K562 (cell line): ENCODE data around the gene ANKRD10. TPM values are rescaled to one million over a fixed set of nuclear protein-coding genes. Genes with fewer than 3 reads are reported as not detected.
A peak's percentile ranks its signal among the peaks of the same experiment; 100 is the strongest.

Experiments used
- ATAC-seq: fragments of 200-7000 bp; cut with Tn5 transposase; 3 replicates; pipeline ENCODE4 v1.9.1; 2020; ENCODE audit warnings: moderate library complexity
- BruUV-seq: library from RNA; stranded (reverse); fragments of 400-500 nt; replicated peaks from 2 replicates; lab custom pipeline; 2021; lab: Mats Ljungman, UMichigan
- CTCF ChIA-PET: fragments of 300-600 bp; formaldehyde crosslinking; extraction: SDS; loops from one replicate; lab custom pipeline; 2021; ENCODE audit warnings: low intra/inter-chr PET ratio; lab: Yijun Ruan, JAX
- POLR2A ChIA-PET: fragments of 300-600, 350-650 bp; sonication (Branson Sonifier 250); formaldehyde crosslinking; extraction: SDS; loops from one replicate; lab custom pipeline; 2021; ENCODE audit warnings: antibody characterized with exemption, inconsistent platforms; lab: Yijun Ruan, JAX
- DNase-seq, 4 experiments: peaks; one replicate each; pipeline versions ENCODE4 v3.0.0 to v3.0.0-alpha.2; 2011 to 2018; ENCODE audit warnings: low spot score in 3 of 4, mixed read lengths in 3 of 4; ENCODE audit errors: extremely low read depth in 1 of 4
- FAIRE-seq: peaks from 2 replicates; lab custom pipeline; 2011; peaks lifted over from hg19 to GRCh38; lab: Jason Lieb, UNC
- H2AFZ ChIP-seq: 2 replicates; pipeline ENCODE4 v1.6.0; 2011; ENCODE audit warnings: low read depth, low read length, control low read depth, inconsistent platforms
- H3K27ac ChIP-seq: fragments of 200-600 bp; 3 replicates; pipeline ENCODE4 v1.8.0; 2011; ENCODE audit warnings: low read depth, mild to moderate bottlenecking, control low read depth, inconsistent platforms, low read length, moderate library complexity, mixed read lengths; ENCODE audit errors: extremely low read depth
- H3K27me3 ChIP-seq, 2 experiments: fragments of 300-600 bp in 1 of 2; 2 replicates in 1 of 2; 3 replicates in 1 of 2; pipeline versions ENCODE4 v1.6.0 to v1.8.0; 2011; ENCODE audit warnings: inconsistent platforms in 2 of 2, low read length in 2 of 2, mild to moderate bottlenecking in 1 of 2, mixed read lengths in 1 of 2, moderate library complexity in 1 of 2; ENCODE audit not compliant: control insufficient read depth in 2 of 2, insufficient read depth in 2 of 2
- H3K36me3 ChIP-seq: fragments of 300-600 bp; 3 replicates; pipeline ENCODE4 v1.8.0; 2011; ENCODE audit warnings: mild to moderate bottlenecking, low read length, inconsistent platforms; ENCODE audit not compliant: control insufficient read depth, insufficient read depth
- H3K4me1 ChIP-seq, 2 experiments: fragments of 200-600 bp in 1 of 2; replicated peaks in 1 of 2; 2 replicates in 1 of 2; 3 replicates in 1 of 2; pipeline versions ENCODE4 v1.5.1 to v1.8.0; 2011; ENCODE audit warnings: inconsistent platforms in 2 of 2, low read length in 2 of 2, mild to moderate bottlenecking in 1 of 2, mixed read lengths in 1 of 2, moderate library complexity in 1 of 2; ENCODE audit not compliant: control insufficient read depth in 2 of 2, insufficient read depth in 2 of 2
- H3K4me2 ChIP-seq: 2 replicates; pipeline ENCODE4 v1.6.1; 2011; ENCODE audit warnings: low read length, control low read depth, inconsistent platforms, mixed read lengths; ENCODE audit not compliant: insufficient read depth
- H3K4me3 ChIP-seq: fragments of 200-600 bp; sonication (generic), shearing (Covaris generic); 2 replicates; pipeline ENCODE4 v1.5.1; 2016; ENCODE audit warnings: control low read depth, inconsistent platforms
- H3K79me2 ChIP-seq: fragments of 200-600 bp; 3 replicates; pipeline ENCODE4 v1.8.0; 2011; ENCODE audit warnings: low read length, inconsistent platforms; ENCODE audit not compliant: control insufficient read depth, insufficient read depth
- H3K9ac ChIP-seq, 2 experiments: 2 replicates each; pipeline versions ENCODE4 v1.6.0 to v1.6.1; 2011; ENCODE audit warnings: low read depth in 2 of 2, low read length in 2 of 2, control low read depth in 1 of 2, inconsistent platforms in 1 of 2, mild to moderate bottlenecking in 1 of 2, mixed read lengths in 1 of 2; ENCODE audit not compliant: insufficient read depth in 1 of 2
- H3K9me1 ChIP-seq: one replicate; pipeline ENCODE4 v1.6.0; 2011; ENCODE audit warnings: inconsistent platforms, mild to moderate bottlenecking, low read length, moderate library complexity; ENCODE audit not compliant: control insufficient read depth, insufficient read depth
- H3K9me3 ChIP-seq: replicated peaks from 2 replicates; pipeline ENCODE4 v1.5.1; 2011; ENCODE audit warnings: low read depth, low read length, inconsistent platforms; ENCODE audit not compliant: control insufficient read depth, insufficient read depth
- H4K20me1 ChIP-seq: replicated peaks from 2 replicates; pipeline ENCODE4 v1.6.1; 2011; ENCODE audit warnings: low read length, inconsistent platforms, mixed read lengths; ENCODE audit not compliant: control insufficient read depth, insufficient read depth
- CEBPB ChIP-seq: fragments of 450-650 bp; IDR thresholded peaks from 2 replicates; pipeline ENCODE4 v1.6.1; 2016; ENCODE audit warnings: missing genetic modification characterization, missing compliant biosample characterization
- CXXC5 ChIP-seq: fragments of 250-450 bp; sonication (Bioruptor Pico); IDR thresholded peaks from 2 replicates; pipeline ENCODE4 v1.8.0; 2022; ENCODE audit warnings: inconsistent platforms, mild to moderate bottlenecking, moderate library complexity
- MAFK ChIP-seq: IDR thresholded peaks from 2 replicates; pipeline ENCODE4 v1.6.1; 2011; ENCODE audit warnings: low read length, improper control_type of control experiment
- MTA3 ChIP-seq: fragments of 450-650 bp; formaldehyde crosslinking; IDR thresholded peaks from 2 replicates; pipeline ENCODE4 v1.6.1; 2017; ENCODE audit warnings: mild to moderate bottlenecking, borderline replicate concordance
- RAD21 ChIP-seq, 2 experiments: fragments of 250-450 bp in 1 of 2; fragments of 450-650 bp in 1 of 2; sonication (Bioruptor Pico) in 1 of 2; formaldehyde crosslinking in 1 of 2; IDR thresholded peaks in 1 of 2; conservative IDR thresholded peaks in 1 of 2; 2 replicates each; pipeline versions ENCODE4 v1.4.0 to v1.8.0; 2020 to 2022; ENCODE audit warnings: mild to moderate bottlenecking in 2 of 2, moderate library complexity in 1 of 2
- TBL1XR1 ChIP-seq, 2 experiments: IDR thresholded peaks; 2 replicates each; pipeline ENCODE4 v1.6.1; 2012; ENCODE audit warnings: improper control_type of control experiment in 2 of 2, low read length in 2 of 2, mild to moderate bottlenecking in 1 of 2
- ZNF263 ChIP-seq: sonication (generic); formaldehyde crosslinking; IDR thresholded peaks from 2 replicates; pipeline ENCODE4 v1.8.0; 2022; ENCODE audit warnings: mild to moderate bottlenecking, missing genetic modification reagents, borderline replicate concordance
- ZNF583 ChIP-seq: fragments of 250-450 bp; sonication (Bioruptor Pico); IDR thresholded peaks from 2 replicates; pipeline ENCODE4 v1.4.0; 2020
- WGBS: fragments of 100-300 bp; shearing (Covaris generic); methylation state at CpG from one replicate; pipeline ENCODE4 v1.1.6; 2016; ENCODE audit warnings: low coverage, mixed read lengths; ENCODE audit not compliant: insufficient coverage; ENCODE audit errors: missing lambda C conversion rate; 5-methylcytosine and 5-hydroxymethylcytosine counted together
- in situ Hi-C: fragments of 300-500 bp; cut with MboI; formaldehyde crosslinking; loops from 4 replicates; pipeline ENCODE4 v1.15.0; 2018; ENCODE audit warnings: inconsistent platforms, mixed read lengths
- intact Hi-C: fragments of 100-400 bp; cut with micrococcal nuclease; formaldehyde crosslinking; loops from 2 replicates; pipeline ENCODE4 v1.14.2; 2022
- polyA plus RNA-seq, 8 experiments: library from polyadenylated mRNA; depleted of rRNA in 4 of 8; stranded (reverse) in 5 of 8; unstranded in 3 of 8; fragments of >200 nt; fragmentation: Nextera tagmentation in 2 of 8; fragmentation: Illumina TruSeq in 1 of 8; extraction: Ambion mirVana in 2 of 8; extraction: Trizol in 1 of 8; gene quantifications; 2 replicates each; pipeline versions ENCODE4 v1.2.1 to v1.2.3, GENCODE V29; 2011 to 2014; ENCODE audit warnings: inconsistent platforms in 1 of 8, missing spikeins in 1 of 8
- total RNA-seq, 7 experiments: library from RNA; depleted of rRNA in 6 of 7; stranded (reverse); fragments of >200 nt in 6 of 7; fragmentation: Illumina TruSeq in 2 of 7; extraction: Trizol in 2 of 7; gene quantifications; 2 replicates each; pipeline versions ENCODE4 v1.2.1 to v1.2.3, GENCODE V29; 2011 to 2021; ENCODE audit warnings: low replicate concordance in 1 of 7
- TF ChIP-seq, protein P1 (sequence below): fragments of 250-450 bp; sonication (Bioruptor Pico); IDR thresholded peaks from 2 replicates; pipeline ENCODE4 v1.9.0; 2021; ENCODE audit warnings: mild to moderate bottlenecking, inconsistent platforms
- TF ChIP-seq, protein P2 (sequence below), 2 experiments: IDR thresholded peaks; 2 replicates each; pipeline ENCODE4 v1.6.1; 2012; ENCODE audit warnings: improper control_type of control experiment in 2 of 2, low read depth in 2 of 2, low read length in 2 of 2, borderline replicate concordance in 1 of 2
- TF ChIP-seq, protein P3 (sequence below), 2 experiments: fragments of 250-450 bp in 1 of 2; fragments of 450-650 bp in 1 of 2; sonication (Bioruptor Pico) in 1 of 2; IDR thresholded peaks; 2 replicates each; pipeline versions ENCODE4 v1.6.1 to v1.8.0; 2016 to 2021; ENCODE audit warnings: mild to moderate bottlenecking in 2 of 2, moderate library complexity in 2 of 2, missing compliant biosample characterization in 1 of 2, missing genetic modification characterization in 1 of 2
- TF ChIP-seq, protein P4 (sequence below), 3 experiments: fragments of 200-800 bp in 1 of 3; sonication (Bioruptor generic) in 1 of 3; sonication (generic) in 1 of 3; formaldehyde crosslinking in 1 of 3; IDR thresholded peaks; 2 replicates each; pipeline versions ENCODE4 v1.6.1 to v1.8.0; 2016 to 2022; ENCODE audit warnings: mild to moderate bottlenecking in 2 of 3, missing compliant biosample characterization in 2 of 3, missing genetic modification characterization in 2 of 3, missing genetic modification reagents in 1 of 3

The ANKRD10 gene
- total and polyA plus RNA-seq, 9 of the 15 experiments (the other 6 are each of a cell fraction or from before 2014, with no cell fraction given) = 21.7 to 183 (median 45.0) TPM

DNA sequence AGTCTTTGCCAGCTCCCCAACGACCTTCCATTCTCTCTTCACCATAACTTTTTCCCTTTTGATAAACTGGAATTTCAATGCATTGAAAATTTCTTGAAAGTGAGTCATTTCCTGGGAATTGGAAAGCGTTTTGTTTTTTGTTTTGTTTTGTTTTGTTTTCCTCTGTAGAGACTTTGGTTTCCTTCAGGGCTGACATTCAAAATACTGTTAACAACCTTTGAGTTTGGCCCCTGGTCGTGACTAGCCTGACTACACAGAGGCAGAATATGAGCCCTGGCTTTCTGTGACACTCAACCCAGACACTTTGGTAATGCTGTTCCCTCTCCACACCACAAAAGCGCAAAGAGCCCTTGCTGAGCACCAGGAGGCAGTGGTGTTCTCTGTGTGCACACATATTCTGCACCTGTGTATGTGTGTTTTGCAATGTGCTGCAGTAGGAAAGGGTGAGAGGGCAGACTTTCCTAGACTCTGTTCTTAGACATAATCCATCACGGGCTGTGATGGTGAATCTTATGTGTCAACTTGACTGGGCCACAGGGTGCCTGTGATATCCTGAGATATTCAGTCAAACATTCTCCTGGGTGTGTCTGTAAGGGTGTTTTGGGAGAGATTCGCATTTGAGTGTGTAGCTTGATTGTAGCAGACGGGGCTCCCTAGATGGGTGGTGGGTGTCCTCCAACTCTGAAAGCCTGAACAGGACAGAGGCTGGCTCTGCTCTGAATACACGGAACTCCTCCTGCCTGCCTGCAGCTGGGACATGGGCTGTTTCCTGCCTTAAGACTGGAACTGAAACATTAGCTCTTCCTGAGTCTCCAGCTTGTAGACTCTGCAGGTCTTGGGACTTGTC is 29.5 kb upstream of the ANKRD10 start:
- DNase-seq (peak; percentile 39 to 81 (median 52)), ATAC-seq (peak; percentile 97), FAIRE-seq (peak; percentile 91)
- CTCF ChIA-PET = interaction anchor here (2.7 kb wide), 1 partner anchor 106 kb away, joined by 12 read pairs; no protein-coding TSS in a partner anchor
- intact Hi-C loops = loop anchor here (1.0 to 10.0 kb wide), 3 partner anchors 63 to 280 kb away; no protein-coding TSS in a partner anchor
- Histone ChIP-seq H3K27me3 (no peaks in the 10 kb centered on the region), H3K9me3 (no peaks in the 10 kb centered on the region), H3K27ac (peak overlapping the region; percentile 59; the same call in 2 of the 3 replicates), H3K9ac (peak overlapping the region in 1 of 2 experiments; percentile 22; a peak in 1 of 4 replicates), H3K4me2 (no peak overlapping the region), H2AFZ (peak overlapping the region; percentile 62), H3K4me1 (peaks cover 10 to 13% of the 10 kb centered on the region in 2 experiments; a peak in 4 of 5 replicates), H3K36me3 (no peaks in the 10 kb centered on the region), H3K79me2 (no peaks in the 10 kb centered on the region), H4K20me1 (no peaks in the 10 kb centered on the region), H3K9me1 (no peaks in the 10 kb centered on the region), H3K4me3 (no peak overlapping the region)
- no TSS peak for BruUV-seq
- WGBS = 25% methylated on average over 7 of the region's 8 CpGs
- in situ Hi-C loops = no loop called here
- POLR2A ChIA-PET = no interaction called here
- TF ChIP-seq MAFK (0 out of 2 replicates have a peak, but pooled peaks have one; percentile 12), ZNF583 (0 out of 2 replicates have a peak, but pooled peaks have one; percentile 25), CXXC5 (peak; percentile 28; the same call in 1 of the 2 replicates), TBL1XR1 (IDR thresholded peaks at IDR 0.05; ENCODE audit: low read length in 2 of 2) (peak in 1 of 2 experiments; percentile 31; a peak in 1 of 4 replicates), ZNF263 (CRISPR knock-in tag) (peak; percentile 51; the same call in 1 of the 2 replicates), RAD21 (CRISPR knock-in tag; conservative IDR thresholded peaks at IDR 0.05 in 1 of 2, IDR thresholded peaks at IDR 0.05 in 1 of 2) (peak; percentile 91 to 99), MTA3 (no peak), CEBPB (peak; percentile 93)
- TF ChIP-seq, protein P1, sequence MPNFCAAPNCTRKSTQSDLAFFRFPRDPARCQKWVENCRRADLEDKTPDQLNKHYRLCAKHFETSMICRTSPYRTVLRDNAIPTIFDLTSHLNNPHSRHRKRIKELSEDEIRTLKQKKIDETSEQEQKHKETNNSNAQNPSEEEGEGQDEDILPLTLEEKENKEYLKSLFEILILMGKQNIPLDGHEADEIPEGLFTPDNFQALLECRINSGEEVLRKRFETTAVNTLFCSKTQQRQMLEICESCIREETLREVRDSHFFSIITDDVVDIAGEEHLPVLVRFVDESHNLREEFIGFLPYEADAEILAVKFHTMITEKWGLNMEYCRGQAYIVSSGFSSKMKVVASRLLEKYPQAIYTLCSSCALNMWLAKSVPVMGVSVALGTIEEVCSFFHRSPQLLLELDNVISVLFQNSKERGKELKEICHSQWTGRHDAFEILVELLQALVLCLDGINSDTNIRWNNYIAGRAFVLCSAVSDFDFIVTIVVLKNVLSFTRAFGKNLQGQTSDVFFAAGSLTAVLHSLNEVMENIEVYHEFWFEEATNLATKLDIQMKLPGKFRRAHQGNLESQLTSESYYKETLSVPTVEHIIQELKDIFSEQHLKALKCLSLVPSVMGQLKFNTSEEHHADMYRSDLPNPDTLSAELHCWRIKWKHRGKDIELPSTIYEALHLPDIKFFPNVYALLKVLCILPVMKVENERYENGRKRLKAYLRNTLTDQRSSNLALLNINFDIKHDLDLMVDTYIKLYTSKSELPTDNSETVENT (CRISPR knock-in tag) = no peak
- TF ChIP-seq, protein P2, sequence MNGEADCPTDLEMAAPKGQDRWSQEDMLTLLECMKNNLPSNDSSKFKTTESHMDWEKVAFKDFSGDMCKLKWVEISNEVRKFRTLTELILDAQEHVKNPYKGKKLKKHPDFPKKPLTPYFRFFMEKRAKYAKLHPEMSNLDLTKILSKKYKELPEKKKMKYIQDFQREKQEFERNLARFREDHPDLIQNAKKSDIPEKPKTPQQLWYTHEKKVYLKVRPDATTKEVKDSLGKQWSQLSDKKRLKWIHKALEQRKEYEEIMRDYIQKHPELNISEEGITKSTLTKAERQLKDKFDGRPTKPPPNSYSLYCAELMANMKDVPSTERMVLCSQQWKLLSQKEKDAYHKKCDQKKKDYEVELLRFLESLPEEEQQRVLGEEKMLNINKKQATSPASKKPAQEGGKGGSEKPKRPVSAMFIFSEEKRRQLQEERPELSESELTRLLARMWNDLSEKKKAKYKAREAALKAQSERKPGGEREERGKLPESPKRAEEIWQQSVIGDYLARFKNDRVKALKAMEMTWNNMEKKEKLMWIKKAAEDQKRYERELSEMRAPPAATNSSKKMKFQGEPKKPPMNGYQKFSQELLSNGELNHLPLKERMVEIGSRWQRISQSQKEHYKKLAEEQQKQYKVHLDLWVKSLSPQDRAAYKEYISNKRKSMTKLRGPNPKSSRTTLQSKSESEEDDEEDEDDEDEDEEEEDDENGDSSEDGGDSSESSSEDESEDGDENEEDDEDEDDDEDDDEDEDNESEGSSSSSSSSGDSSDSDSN (IDR thresholded peaks at IDR 0.05; ENCODE audit: borderline replicate concordance in 1 of 2, low read depth in 2 of 2, low read length in 2 of 2) = no peak
- TF ChIP-seq, protein P3, sequence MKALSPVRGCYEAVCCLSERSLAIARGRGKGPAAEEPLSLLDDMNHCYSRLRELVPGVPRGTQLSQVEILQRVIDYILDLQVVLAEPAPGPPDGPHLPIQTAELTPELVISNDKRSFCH (CRISPR knock-in tag; IDR thresholded peaks at IDR 0.05) = no peak
- TF ChIP-seq, protein P3 (tag; IDR thresholded peaks at IDR 0.05) = 0 out of 2 replicates have a peak, but pooled peaks have one; percentile 32
- TF ChIP-seq, protein P4, sequence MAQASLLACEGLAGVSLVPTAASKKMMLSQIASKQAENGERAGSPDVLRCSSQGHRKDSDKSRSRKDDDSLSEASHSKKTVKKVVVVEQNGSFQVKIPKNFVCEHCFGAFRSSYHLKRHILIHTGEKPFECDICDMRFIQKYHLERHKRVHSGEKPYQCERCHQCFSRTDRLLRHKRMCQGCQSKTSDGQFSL (CRISPR knock-in tag; IDR thresholded peaks at IDR 0.05) = peak; percentile 26; the same call in 1 of the 2 replicates
- TF ChIP-seq, protein P4 (tag; IDR thresholded peaks at IDR 0.05) = no peak
